PFSK-1 (cell line): ENCODE results near the gene CFAP97D2.

ENCODE experiments used
- POLR2AphosphoS5 ChIP-seq: IDR thresholded peaks from 2 replicates; pipeline ENCODE4 v1.6.1; 2012; ENCODE audit warnings: low read depth, mild to moderate bottlenecking, control low read depth, low read length, moderate library complexity
- REST ChIP-seq, 2 experiments: IDR thresholded peaks; 2 replicates each; pipeline versions ENCODE4 v1.6.1 to v1.8.0; 2011 to 2012; ENCODE audit warnings: low read depth in 2 of 2, low read length in 2 of 2, control low read depth in 1 of 2, inconsistent platforms in 1 of 2, mild to moderate bottlenecking in 1 of 2, moderate library complexity in 1 of 2; ENCODE audit not compliant: insufficient read depth in 1 of 2
- TAF1 ChIP-seq: IDR thresholded peaks from 2 replicates; pipeline ENCODE4 v1.6.1; 2012; ENCODE audit warnings: low read length, control low read depth, borderline replicate concordance; ENCODE audit not compliant: insufficient read depth

GRCh38 chr13:114130131-114130836 is 48.8 kb upstream of the CFAP97D2 start:
- TF ChIP-seq POLR2AphosphoS5 (no peak), TAF1 (no peak), REST (IDR thresholded peaks at IDR 0.05; ENCODE audit: insufficient read depth in 1 of 2, low read depth in 2 of 2, low read length in 2 of 2) (no peak)
